GM23338 (cell line): Measurements from ENCODE around the gene RPS25. TPM values are rescaled to one million over a fixed set of nuclear protein-coding genes. Genes with fewer than 3 reads are reported as not detected.
A peak's percentile ranks its signal among the peaks of the same experiment; 100 is the strongest.

Experiments
- ATAC-seq: fragments of 200-7000 bp; cut with Tn5 transposase; 3 replicates; pipeline ENCODE4 v1.9.1; 2020
- DNase-seq: peaks from one replicate; pipeline ENCODE4 v3.0.0-alpha.2; 2015; ENCODE audit warnings: low spot score
- H2AFZ ChIP-seq: fragments of 200-600 bp; sonication (generic); 2 replicates; pipeline ENCODE4 v1.8.0; 2016; ENCODE audit warnings: antibody characterized with exemption, mild to moderate bottlenecking, moderate library complexity
- H3F3A ChIP-seq: fragments of 200-600 bp; sonication (generic); replicated peaks from 2 replicates; pipeline ENCODE4 v1.8.0; 2017; ENCODE audit warnings: antibody characterized with exemption, mixed run types, low read depth
- H3K27ac ChIP-seq: fragments of 200-600 bp; sonication (generic); 2 replicates; pipeline ENCODE4 v1.6.1; 2016; ENCODE audit warnings: low read depth
- H3K27me3 ChIP-seq: fragments of 200-600 bp; sonication (generic); 2 replicates; pipeline ENCODE4 v1.8.0; 2016; ENCODE audit warnings: mild to moderate bottlenecking, mixed run types, moderate library complexity; ENCODE audit not compliant: insufficient read depth
- H3K36me3 ChIP-seq: fragments of 200-600 bp; sonication (generic); 2 replicates; pipeline ENCODE4 v1.8.0; 2016; ENCODE audit warnings: mild to moderate bottlenecking; ENCODE audit not compliant: insufficient read depth
- H3K4me1 ChIP-seq: fragments of 200-600 bp; sonication (generic); 2 replicates; pipeline ENCODE4 v1.8.0; 2016; ENCODE audit warnings: mild to moderate bottlenecking, moderate library complexity; ENCODE audit not compliant: insufficient read depth
- H3K4me2 ChIP-seq: fragments of 200-600 bp; sonication (generic); 2 replicates; pipeline ENCODE4 v1.7.1; 2017; ENCODE audit warnings: mixed run types
- H3K4me3 ChIP-seq: fragments of 200-600 bp; sonication (generic); 2 replicates; pipeline ENCODE4 v1.6.1; 2016; ENCODE audit warnings: mixed run types
- H3K79me2 ChIP-seq: fragments of 200-600 bp; sonication (generic); replicated peaks from 2 replicates; pipeline ENCODE4 v1.8.0; 2017; ENCODE audit warnings: mild to moderate bottlenecking; ENCODE audit not compliant: insufficient read depth
- H3K9me2 ChIP-seq: fragments of 200-600 bp; sonication (generic); 2 replicates; pipeline ENCODE4 v1.8.0; 2017; ENCODE audit not compliant: insufficient read depth
- H4K20me1 ChIP-seq: fragments of 200-600 bp; sonication (generic); replicated peaks from 2 replicates; pipeline ENCODE4 v1.8.0; 2017; ENCODE audit warnings: mild to moderate bottlenecking; ENCODE audit not compliant: insufficient read depth
- H3K27ac Mint-ChIP-seq: 2 replicates; pipeline ENCODE4 v1.8.0; 2020; ENCODE audit warnings: inconsistent platforms, mild to moderate bottlenecking, moderate library complexity, mixed read lengths
- H3K27me3 Mint-ChIP-seq: 3 replicates; pipeline ENCODE4 v1.8.0; 2022; ENCODE audit warnings: low read depth, mild to moderate bottlenecking, moderate library complexity, mixed read lengths, inconsistent platforms; ENCODE audit not compliant: insufficient read depth, poor library complexity
- H3K36me3 Mint-ChIP-seq: 3 replicates; pipeline ENCODE4 v1.8.0; 2021; ENCODE audit warnings: low read depth, mild to moderate bottlenecking, inconsistent platforms, moderate library complexity, mixed read lengths
- H3K4me1 Mint-ChIP-seq: 3 replicates; pipeline ENCODE4 v1.8.0; 2020; ENCODE audit warnings: mild to moderate bottlenecking, inconsistent platforms, mixed read lengths
- H3K4me3 Mint-ChIP-seq: 3 replicates; pipeline ENCODE4 v1.8.0; 2021; ENCODE audit warnings: moderate library complexity, mild to moderate bottlenecking, inconsistent platforms, mixed read lengths
- H3K9me3 Mint-ChIP-seq: 3 replicates; pipeline ENCODE4 v1.8.0; 2020; ENCODE audit warnings: moderate library complexity, mild to moderate bottlenecking, inconsistent platforms, mixed read lengths
- CTCF ChIP-seq, 2 experiments: fragments of 200-600 bp in 1 of 2; sonication (generic) in 1 of 2; conservative IDR thresholded peaks; 2 replicates each; pipeline versions ENCODE4 v1.5.1 to v1.6.1; 2016 to 2017; ENCODE audit warnings: antibody characterized with exemption in 2 of 2, low read depth in 2 of 2, mild to moderate bottlenecking in 2 of 2, moderate library complexity in 1 of 2
- ETS1 ChIP-seq: IDR thresholded peaks from 2 replicates; pipeline ENCODE4 v1.6.1; 2016; ENCODE audit warnings: antibody characterized with exemption
- EZH2 ChIP-seq: fragments of 200-600 bp; sonication (generic); IDR thresholded peaks from one replicate; pipeline ENCODE4 v1.8.0; 2017; ENCODE audit warnings: antibody characterized with exemption, mild to moderate bottlenecking, low read depth; ENCODE audit not compliant: unreplicated experiment
- EZH2phosphoT487 ChIP-seq: fragments of 200-600 bp; sonication (generic); IDR thresholded peaks from one replicate; pipeline ENCODE4 v1.8.1; 2018; ENCODE audit warnings: antibody characterized with exemption; ENCODE audit not compliant: unreplicated experiment
- JUNB ChIP-seq: IDR thresholded peaks from one replicate; pipeline ENCODE4 v1.6.1; 2016; ENCODE audit warnings: antibody characterized with exemption; ENCODE audit not compliant: unreplicated experiment
- NANOG ChIP-seq: IDR thresholded peaks from 2 replicates; pipeline ENCODE4 v1.6.1; 2016; ENCODE audit warnings: antibody characterized with exemption, borderline replicate concordance
- POLR2AphosphoS5 ChIP-seq: IDR thresholded peaks from 2 replicates; pipeline ENCODE4 v1.6.1; 2016; ENCODE audit warnings: antibody characterized with exemption, low read depth
- REST ChIP-seq: IDR thresholded peaks from one replicate; pipeline ENCODE4 v1.6.1; 2018; ENCODE audit warnings: antibody characterized with exemption; ENCODE audit not compliant: unreplicated experiment
- ZNF331 ChIP-seq: fragments of 250-450 bp; sonication (Bioruptor Pico); IDR thresholded peaks from 2 replicates; pipeline ENCODE4 v1.5.0; 2020; ENCODE audit warnings: low read depth, mild to moderate bottlenecking, moderate library complexity
- polyA plus RNA-seq: library from polyadenylated mRNA; unstranded; fragments of >200 nt; fragmentation: Nextera tagmentation; extraction: Ambion mirVana; gene quantifications from 2 replicates; pipeline ENCODE4 v1.2.1, GENCODE V29; 2016
- total RNA-seq: library from RNA; depleted of rRNA; stranded (reverse); fragments of >200 nt; shearing (Covaris generic); gene quantifications from 2 replicates; pipeline ENCODE4 v1.2.3, GENCODE V29; 2014

RPS25 gene
- total and polyA plus RNA-seq, 2 experiments from 2014 or later = 1,965 to 3,622 TPM

- no peak overlapping the region for H2AFZ ChIP-seq
- no peaks in the 10 kb centered on the region for H3K27me3 ChIP-seq
- H4K20me1 ChIP-seq = peaks cover 21% of the 10 kb centered on the region
- H3K27ac ChIP-seq = peak overlapping the region; percentile 78
- H3K4me1 Mint-ChIP-seq = no peaks in the 10 kb centered on the region; the same call in 2 of the 3 replicates
- H3K4me3 Mint-ChIP-seq = no peak overlapping the region
- peaks cover 52% of the 10 kb centered on the region for H3F3A ChIP-seq
- H3K4me1 ChIP-seq = peaks cover 1% of the 10 kb centered on the region; the same call in 1 of the 2 replicates
- H3K36me3 Mint-ChIP-seq = peaks cover 77% of the 10 kb centered on the region
- ATAC-seq (peak; percentile 12; the same call in 1 of the 3 replicates), DNase-seq (peak; percentile 17)
- no peak overlapping the region for H3K4me2 ChIP-seq
- peak overlapping the region; percentile 56; the same call in 1 of the 2 replicates for H3K27ac Mint-ChIP-seq
- peaks cover 2% of the 10 kb centered on the region for H3K27me3 Mint-ChIP-seq
- TF ChIP-seq NANOG (no peak), CTCF (conservative IDR thresholded peaks at IDR 0.05; ENCODE audit: low read depth in 2 of 2) (peak in 1 of 2 experiments; percentile 9; a peak in 1 of 4 replicates), POLR2AphosphoS5 (no peak)
- peaks cover 44% of the 10 kb centered on the region for H3K36me3 ChIP-seq
- H3K9me3 Mint-ChIP-seq = no peaks in the 10 kb centered on the region; the same call in 2 of the 3 replicates
- peaks cover 11% of the 10 kb centered on the region for H3K79me2 ChIP-seq
- H3K4me3 ChIP-seq = no peak overlapping the region
- no peaks in the 10 kb centered on the region for H3K9me2 ChIP-seq
These were observed 6.6 kb downstream of the RPS25 start for GRCh38 chr11:119011476-119012053.

GRCh38 chr11:119006656-119007055 is 11.5 kb downstream of the RPS25 start:
- Histone ChIP-seq H3K27me3 (no peaks in the 10 kb centered on the region), H4K20me1 (no peaks in the 10 kb centered on the region; the same call in 1 of the 2 replicates), H3K4me1 (no peaks in the 10 kb centered on the region), H3K36me3 (peaks cover 12% of the 10 kb centered on the region), H3K4me3 (no peak overlapping the region), H3F3A (peaks cover 7% of the 10 kb centered on the region; the same call in 1 of the 2 replicates), H3K79me2 (peaks cover 4% of the 10 kb centered on the region), H3K27ac (no peak overlapping the region), H3K9me2 (no peaks in the 10 kb centered on the region), H2AFZ (no peak overlapping the region), H3K4me2 (no peak overlapping the region)
- DNase-seq = no peak
- no peak for ATAC-seq
- no peaks in the 10 kb centered on the region for H3K9me3 Mint-ChIP-seq
- H3K4me1 Mint-ChIP-seq = no peaks in the 10 kb centered on the region
- H3K36me3 Mint-ChIP-seq = peaks cover 59% of the 10 kb centered on the region
- peaks cover 2% of the 10 kb centered on the region for H3K27me3 Mint-ChIP-seq
- peak overlapping the region; percentile 32; the same call in 1 of the 2 replicates for H3K27ac Mint-ChIP-seq
- no peak overlapping the region for H3K4me3 Mint-ChIP-seq
- TF ChIP-seq ZNF331 (no peak), JUNB (no peak), EZH2 (no peak), EZH2phosphoT487 (no peak), NANOG (no peak), REST (no peak), ETS1 (no peak)
